PC-9 (cell line): ENCODE measurements around the gene JAG2. TPM values are rescaled to one million over a fixed set of nuclear protein-coding genes. Genes with fewer than 3 reads are reported as not detected.
A peak's percentile ranks its signal among the peaks of the same experiment; 100 is the strongest.

Experiments used
- BruUV-seq: library from RNA; stranded (reverse); fragments of 400-500 nt; replicated peaks from 2 replicates; lab custom pipeline; 2021; lab: Mats Ljungman, UMichigan
- CTCF ChIA-PET: fragments of 300-600 bp; sonication (Branson Sonifier 250); formaldehyde crosslinking; loops from one replicate; lab custom pipeline; 2022; ENCODE audit warnings: antibody characterized with exemption; lab: Charles Lee
- POLR2A ChIA-PET: fragments of 300-600 bp; sonication (Branson Sonifier 250); formaldehyde crosslinking; loops from one replicate; lab custom pipeline; 2022; ENCODE audit warnings: antibody characterized with exemption; ENCODE audit not compliant: unreplicated experiment; lab: Charles Lee
- DNase-seq, 2 experiments: peaks; one replicate each; pipeline versions ENCODE4 v3.0.0 to v3.0.0-alpha.2; 2015 to 2022; ENCODE audit warnings: mixed read lengths in 1 of 2
- H2AFZ ChIP-seq: fragments of 200-600 bp; sonication (generic); 2 replicates; pipeline ENCODE4 v1.8.1; 2017; ENCODE audit warnings: antibody characterized with exemption
- H3F3A ChIP-seq: fragments of 200-600 bp; sonication (generic); 2 replicates; pipeline ENCODE4 v1.8.1; 2017; ENCODE audit warnings: antibody characterized with exemption, mild to moderate bottlenecking, low read depth; ENCODE audit not compliant: insufficient read depth
- H3K27ac ChIP-seq: fragments of 200-600 bp; sonication (generic); 2 replicates; pipeline ENCODE4 v1.6.1; 2016; ENCODE audit warnings: mixed run types
- H3K27me3 ChIP-seq: fragments of 200-600 bp; sonication (generic); 2 replicates; pipeline ENCODE4 v1.6.1; 2016; ENCODE audit warnings: low read depth, mixed run types; ENCODE audit not compliant: insufficient read depth
- H3K36me3 ChIP-seq: fragments of 200-600 bp; sonication (generic); 2 replicates; pipeline ENCODE4 v1.6.1; 2016; ENCODE audit warnings: low read depth, mixed run types
- H3K4me1 ChIP-seq: fragments of 200-600 bp; sonication (generic); replicated peaks from 2 replicates; pipeline ENCODE4 v1.6.1; 2016; ENCODE audit warnings: mixed run types; ENCODE audit not compliant: insufficient read depth
- H3K4me2 ChIP-seq: fragments of 200-600 bp; sonication (generic); 2 replicates; pipeline ENCODE4 v1.6.1; 2017; ENCODE audit warnings: mixed run types
- H3K4me3 ChIP-seq: fragments of 200-600 bp; sonication (generic); 2 replicates; pipeline ENCODE4 v1.6.1; 2016; ENCODE audit warnings: mixed run types
- H3K79me2 ChIP-seq: fragments of 200-600 bp; sonication (generic); 2 replicates; pipeline ENCODE4 v1.6.1; 2017; ENCODE audit warnings: low read depth, mixed run types
- H3K9me2 ChIP-seq: fragments of 200-600 bp; sonication (generic); 2 replicates; pipeline ENCODE4 v1.8.1; 2017; ENCODE audit warnings: mild to moderate bottlenecking; ENCODE audit not compliant: insufficient read depth
- H3K9me3 ChIP-seq: fragments of 200-600 bp; sonication (generic); 2 replicates; pipeline ENCODE4 v1.8.1; 2016; ENCODE audit warnings: low read depth; ENCODE audit not compliant: insufficient read depth
- H4K20me1 ChIP-seq: fragments of 200-600 bp; sonication (generic); 2 replicates; pipeline ENCODE4 v1.8.1; 2017; ENCODE audit not compliant: insufficient read depth
- CTCF ChIP-seq: fragments of 200-600 bp; sonication (generic); conservative IDR thresholded peaks from 2 replicates; pipeline ENCODE4 v1.6.1; 2017; ENCODE audit warnings: mixed run types, antibody characterized with exemption, mild to moderate bottlenecking, moderate library complexity
- EZH2 ChIP-seq: fragments of 200-600 bp; sonication (generic); IDR thresholded peaks from 2 replicates; pipeline ENCODE4 v1.8.0; 2017; ENCODE audit warnings: antibody characterized with exemption, low read depth
- intact Hi-C: fragments of 100-400 bp; cut with micrococcal nuclease; formaldehyde crosslinking; loops from one replicate; pipeline ENCODE4 v1.10.0; 2022; ENCODE audit not compliant: unreplicated experiment
- total RNA-seq: library from RNA; stranded (reverse); gene quantifications from 2 replicates; pipeline ENCODE4 v1.2.3, GENCODE V29; 2021

The JAG2 gene
- total RNA-seq, 1 experiment from 2014 or later, result 17.8 TPM

- no peak for DNase-seq
- Histone ChIP-seq H3K9me3 (no peaks in the 10 kb centered on the region), H3K9me2 (no peaks in the 10 kb centered on the region), H4K20me1 (peaks cover 21% of the 10 kb centered on the region), H2AFZ (no peak overlapping the region), H3K4me3 (peak overlapping the region; percentile 53), H3K27ac (no peak overlapping the region), H3K27me3 (no peaks in the 10 kb centered on the region), H3K4me1 (peaks cover 28% of the 10 kb centered on the region), H3F3A (no peaks in the 10 kb centered on the region), H3K4me2 (peak overlapping the region; percentile 92), H3K36me3 (no peaks in the 10 kb centered on the region), H3K79me2 (peaks cover 27% of the 10 kb centered on the region)
- no TSS peak for BruUV-seq
- TF ChIP-seq CTCF, result no peak
- intact Hi-C loops, result no loop called here
- CTCF ChIA-PET, result no interaction called here
- POLR2A ChIA-PET, result interaction anchor here (0.6 kb wide), 1 partner anchor 207 kb away, joined by 5 read pairs; no protein-coding TSS in a partner anchor
Measured at GRCh38 chr14:105166571-105167302, 1.8 kb downstream of the JAG2 start.

DNA sequence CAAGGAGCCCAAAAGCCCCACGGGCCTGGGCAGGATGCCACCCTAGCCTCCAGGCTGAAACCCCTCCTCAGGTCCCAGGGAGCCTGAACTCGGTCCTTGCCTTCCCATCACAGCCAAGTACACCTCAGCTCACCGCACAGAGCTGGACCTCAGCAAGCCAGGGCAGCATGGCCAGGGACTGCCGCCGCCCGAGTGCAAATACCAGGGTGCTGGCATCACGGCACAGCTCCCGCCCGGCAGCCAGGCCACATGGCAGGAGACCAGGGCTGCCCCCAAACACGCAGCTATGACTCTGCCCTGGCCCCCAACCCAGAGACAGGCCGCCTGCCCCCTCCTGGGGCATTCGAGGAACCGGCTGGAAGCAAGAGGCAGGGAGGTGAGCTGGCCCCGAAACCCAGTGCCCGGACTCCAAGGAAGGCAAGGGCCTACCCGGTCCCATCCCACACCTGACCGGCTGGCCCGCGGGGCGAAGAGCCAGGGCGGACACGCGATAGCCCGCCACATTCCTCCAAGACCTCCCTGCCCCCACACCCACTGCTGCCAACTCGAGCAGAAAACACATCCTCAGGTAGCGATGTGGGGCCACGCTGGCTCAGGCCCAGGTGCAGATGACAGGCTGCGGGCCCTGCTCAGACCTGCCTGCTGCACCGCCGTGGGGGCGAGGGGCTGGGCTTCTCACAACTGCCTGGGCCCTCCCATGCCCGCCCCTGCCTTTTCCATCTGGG lies 2.7 kb downstream of the JAG2 start:
- Histone ChIP-seq H3K4me3 (no peak overlapping the region), H3K4me2 (peak overlapping the region; percentile 92), H3K27ac (no peak overlapping the region), H3K9me2 (no peaks in the 10 kb centered on the region), H3F3A (no peaks in the 10 kb centered on the region), H3K4me1 (peaks cover 28% of the 10 kb centered on the region), H3K27me3 (no peaks in the 10 kb centered on the region), H2AFZ (no peak overlapping the region), H4K20me1 (peaks cover 22% of the 10 kb centered on the region), H3K36me3 (no peaks in the 10 kb centered on the region), H3K9me3 (no peaks in the 10 kb centered on the region), H3K79me2 (peaks cover 27% of the 10 kb centered on the region)
- no TSS peak for BruUV-seq
- intact Hi-C loops, result loop anchor here (1.0 kb wide), 1 partner anchor 78 kb away; no protein-coding TSS in a partner anchor
- TF ChIP-seq CTCF (no peak), EZH2 (no peak)
- POLR2A ChIA-PET, result interaction anchor here (0.5 kb wide), 1 partner anchor 72 kb away, joined by 3 read pairs; no protein-coding TSS in a partner anchor
- CTCF ChIA-PET, result no interaction called here
- peak in 1 of 2 experiments; percentile 53 for DNase-seq

DNA sequence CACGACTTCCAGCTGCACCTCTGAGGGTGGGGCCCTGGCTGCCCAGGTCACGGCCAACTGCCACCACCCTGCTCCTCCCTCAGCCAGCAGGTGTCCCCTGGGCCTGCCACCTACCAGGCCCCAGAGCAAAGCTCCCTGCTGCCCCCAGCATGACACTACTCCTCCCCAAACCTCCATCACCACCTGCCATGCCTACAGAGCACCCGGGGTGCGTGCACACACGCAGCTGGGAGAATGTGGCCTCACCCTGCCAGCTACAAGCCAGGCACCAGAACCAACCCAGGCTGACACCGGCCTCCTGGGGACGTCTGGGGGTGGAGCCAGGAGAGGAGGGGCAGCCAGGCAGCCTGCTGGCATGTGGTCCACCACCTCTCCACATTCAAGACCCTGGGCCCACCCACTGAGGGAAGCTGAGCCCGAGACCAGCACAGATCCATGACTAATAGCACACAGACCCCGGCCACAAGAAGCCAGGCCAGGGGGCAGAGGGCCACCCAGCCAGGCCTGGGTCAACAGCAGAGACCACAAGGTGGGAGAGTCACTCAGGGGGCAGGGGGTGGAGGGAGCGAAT lies 3.4 kb downstream of the JAG2 start:
- CTCF ChIA-PET, result interaction anchor here (0.5 kb wide), 1 partner anchor 130 kb away, joined by 6 read pairs; no protein-coding TSS in a partner anchor

More for the DNA sequence above, 3.4 kb downstream of the JAG2 start:
- POLR2A ChIA-PET, result interaction anchor here (0.5 kb wide), 1 partner anchor 71 kb away, joined by 3 read pairs; no protein-coding TSS in a partner anchor
- Histone ChIP-seq H4K20me1 (peaks cover 22% of the 10 kb centered on the region), H3K27ac (no peak overlapping the region), H3K79me2 (peaks cover 27% of the 10 kb centered on the region), H3K4me1 (peaks cover 28% of the 10 kb centered on the region), H3K36me3 (no peaks in the 10 kb centered on the region), H3K9me2 (no peaks in the 10 kb centered on the region), H3K4me3 (no peak overlapping the region), H2AFZ (no peak overlapping the region), H3F3A (no peaks in the 10 kb centered on the region), H3K9me3 (no peaks in the 10 kb centered on the region), H3K4me2 (peak overlapping the region; percentile 31; the same call in 1 of the 2 replicates), H3K27me3 (no peaks in the 10 kb centered on the region)
- TF ChIP-seq CTCF (no peak), EZH2 (no peak)
- DNase-seq, result peak in 1 of 2 experiments; percentile 58
- no TSS peak for BruUV-seq
- intact Hi-C loops, result loop anchor here (1.0 kb wide), 1 partner anchor 77 kb away; no protein-coding TSS in a partner anchor
